H9 (cell line): ENCODE results near the gene NSMCE3. TPM values are rescaled to one million over a fixed set of nuclear protein-coding genes. Genes with fewer than 3 reads are reported as not detected.

Experiments used
- DNase-seq: peaks from one replicate; pipeline ENCODE4 v3.0.0-alpha.2; 2017
- H2AFZ ChIP-seq: one replicate; pipeline ENCODE4 v1.6.1; 2013; ENCODE audit warnings: mild to moderate bottlenecking, low read length, control low read depth, moderate library complexity
- H2AK5ac ChIP-seq: 2 replicates; pipeline ENCODE4 v1.6.1; 2013; ENCODE audit warnings: low read length, control low read depth, mixed read lengths; ENCODE audit not compliant: insufficient read length
- H2BK120ac ChIP-seq: one replicate; pipeline ENCODE4 v1.6.1; 2013; ENCODE audit warnings: low read depth, mild to moderate bottlenecking, low read length, control low read depth, inconsistent platforms; ENCODE audit not compliant: poor library complexity, severe bottlenecking
- H2BK12ac ChIP-seq: 2 replicates; pipeline ENCODE4 v1.6.1; 2013; ENCODE audit warnings: low read length, control low read depth, mixed read lengths, low read depth; ENCODE audit not compliant: insufficient read length
- H2BK15ac ChIP-seq: 2 replicates; pipeline ENCODE4 v1.6.1; 2013; ENCODE audit warnings: low read depth, low read length, control low read depth
- H2BK20ac ChIP-seq: one replicate; pipeline ENCODE4 v1.6.1; 2013; ENCODE audit warnings: low read depth, mild to moderate bottlenecking, low read length, control low read depth, inconsistent platforms; ENCODE audit not compliant: poor library complexity, severe bottlenecking
- H2BK5ac ChIP-seq: 2 replicates; pipeline ENCODE4 v1.6.1; 2013; ENCODE audit warnings: low read length, control low read depth, mixed read lengths; ENCODE audit not compliant: insufficient read length
- H3K14ac ChIP-seq: 2 replicates; pipeline ENCODE4 v1.6.1; 2013; ENCODE audit warnings: low read length, control low read depth; ENCODE audit not compliant: insufficient read depth
- H3K18ac ChIP-seq: 2 replicates; pipeline ENCODE4 v1.6.1; 2013; ENCODE audit warnings: low read depth, mild to moderate bottlenecking, mixed read lengths, low read length, control low read depth; ENCODE audit not compliant: insufficient read length
- H3K23ac ChIP-seq: 2 replicates; pipeline ENCODE4 v1.6.1; 2013; ENCODE audit warnings: low read length, control low read depth, mixed read lengths, low read depth; ENCODE audit not compliant: insufficient read length
- H3K23me2 ChIP-seq: 2 replicates; pipeline ENCODE4 v1.6.1; 2013; ENCODE audit warnings: low read depth, mild to moderate bottlenecking, mixed read lengths, low read length, control low read depth; ENCODE audit not compliant: insufficient read length, poor library complexity, severe bottlenecking
- H3K27ac ChIP-seq: 2 replicates; pipeline ENCODE4 v1.5.1; 2013; ENCODE audit warnings: low read length, control low read depth, mixed read lengths, low read depth; ENCODE audit not compliant: insufficient read length
- H3K27me3 ChIP-seq: 2 replicates; pipeline ENCODE4 v1.6.1; 2013; ENCODE audit warnings: low read length, control low read depth, inconsistent platforms; ENCODE audit not compliant: insufficient read depth
- H3K4ac ChIP-seq: 2 replicates; pipeline ENCODE4 v1.6.1; 2013; ENCODE audit warnings: low read depth, mild to moderate bottlenecking, control low read depth, inconsistent platforms, low read length, moderate library complexity
- H3K4me1 ChIP-seq: 2 replicates; pipeline ENCODE4 v1.6.1; 2013; ENCODE audit warnings: low read length, control low read depth, inconsistent platforms; ENCODE audit not compliant: insufficient read depth
- H3K4me2 ChIP-seq: 2 replicates; pipeline ENCODE4 v1.6.1; 2013; ENCODE audit warnings: low read length, control low read depth, mixed read lengths; ENCODE audit not compliant: insufficient read length, insufficient read depth
- H3K56ac ChIP-seq: 2 replicates; pipeline ENCODE4 v1.6.1; 2013; ENCODE audit warnings: low read depth, mild to moderate bottlenecking, mixed read lengths, low read length, control low read depth; ENCODE audit not compliant: insufficient read length
- H3K79me1 ChIP-seq: 2 replicates; pipeline ENCODE4 v1.6.1; 2013; ENCODE audit warnings: low read depth, mild to moderate bottlenecking, moderate library complexity, low read length, control low read depth, inconsistent platforms; ENCODE audit not compliant: insufficient read depth, poor library complexity, severe bottlenecking
- H3K79me2 ChIP-seq: 2 replicates; pipeline ENCODE4 v1.6.1; 2013; ENCODE audit warnings: low read length, control low read depth, inconsistent platforms; ENCODE audit not compliant: insufficient read depth
- H3K9ac ChIP-seq: 2 replicates; pipeline ENCODE4 v1.6.1; 2013; ENCODE audit warnings: low read length, control low read depth, mixed read lengths; ENCODE audit not compliant: insufficient read length; ENCODE audit errors: extremely low read depth
- H3K9me3 ChIP-seq: one replicate; pipeline ENCODE4 v1.6.1; 2013; ENCODE audit warnings: low read depth, low read length, inconsistent platforms; ENCODE audit not compliant: control insufficient read depth
- H3T11ph ChIP-seq: one replicate; pipeline ENCODE4 v1.6.1; 2013; ENCODE audit warnings: mild to moderate bottlenecking, low read length, control low read depth, inconsistent platforms
- H4K20me1 ChIP-seq: one replicate; pipeline ENCODE4 v1.6.1; 2013; ENCODE audit not compliant: control insufficient read depth, insufficient read length, insufficient read depth
- H4K5ac ChIP-seq: 2 replicates; pipeline ENCODE4 v1.6.1; 2013; ENCODE audit warnings: low read depth, mild to moderate bottlenecking, mixed read lengths, low read length, control low read depth; ENCODE audit not compliant: insufficient read length
- H4K8ac ChIP-seq: replicated peaks from 2 replicates; pipeline ENCODE4 v1.6.1; 2013; ENCODE audit warnings: low read length, control low read depth, mixed read lengths, low read depth; ENCODE audit not compliant: insufficient read length
- H4K91ac ChIP-seq: 2 replicates; pipeline ENCODE4 v1.6.1; 2013; ENCODE audit warnings: low read depth, mild to moderate bottlenecking, moderate library complexity, mixed read lengths, low read length, control low read depth; ENCODE audit not compliant: insufficient read length
- H3K27ac Mint-ChIP-seq, 3 experiments: 2 replicates in 2 of 3; 3 replicates in 1 of 3; pipeline ENCODE4 v1.8.0; 2020 to 2021; ENCODE audit warnings: mixed read lengths in 3 of 3, mild to moderate bottlenecking in 1 of 3, moderate library complexity in 1 of 3
- H3K27me3 Mint-ChIP-seq: 2 replicates; pipeline ENCODE4 v1.8.0; 2021; ENCODE audit warnings: low read depth, mild to moderate bottlenecking, moderate library complexity, mixed read lengths
- H3K36me3 Mint-ChIP-seq, 3 experiments: 2 replicates in 2 of 3; 3 replicates in 1 of 3; pipeline ENCODE4 v1.8.0; 2020 to 2021; ENCODE audit warnings: low read depth in 3 of 3, mixed read lengths in 3 of 3; ENCODE audit not compliant: insufficient read depth in 1 of 3
- H3K4me1 Mint-ChIP-seq, 2 experiments: 2 replicates each; pipeline ENCODE4 v1.8.0; 2020; ENCODE audit warnings: mixed read lengths in 2 of 2
- H3K4me3 Mint-ChIP-seq, 2 experiments: 2 replicates in 1 of 2; 3 replicates in 1 of 2; pipeline ENCODE4 v1.8.0; 2020 to 2021; ENCODE audit warnings: mild to moderate bottlenecking in 2 of 2, mixed read lengths in 2 of 2, moderate library complexity in 1 of 2
- H3K9me3 Mint-ChIP-seq, 2 experiments: 2 replicates in 1 of 2; 3 replicates in 1 of 2; pipeline ENCODE4 v1.8.0; 2020; ENCODE audit warnings: mild to moderate bottlenecking in 2 of 2, mixed read lengths in 2 of 2, moderate library complexity in 1 of 2
- WGBS: extraction: QIAGEN DNeasy Blood & Tissue Kit; methylation state at CpG from one replicate; pipeline ENCODE4 v1.1.7; 2013; ENCODE audit warnings: missing lambda C conversion rate, low lambda C conversion rate, mixed read lengths; ENCODE audit not compliant: insufficient read length; ENCODE audit errors: extremely low coverage; 5-methylcytosine and 5-hydroxymethylcytosine counted together
- total RNA-seq: library from RNA; stranded (reverse); gene quantifications from 2 replicates; pipeline ENCODE4 v1.2.1, GENCODE V29; 2021
- TF ChIP-seq, protein P1 (sequence below): fragments of 200-600 bp; sonication (generic); conservative IDR thresholded peaks from 3 replicates; pipeline ENCODE4 v1.8.0; 2021; ENCODE audit warnings: antibody characterized with exemption, mild to moderate bottlenecking

The NSMCE3 gene
- total RNA-seq, 1 experiment from 2014 or later, result 6.9 TPM

DNA sequence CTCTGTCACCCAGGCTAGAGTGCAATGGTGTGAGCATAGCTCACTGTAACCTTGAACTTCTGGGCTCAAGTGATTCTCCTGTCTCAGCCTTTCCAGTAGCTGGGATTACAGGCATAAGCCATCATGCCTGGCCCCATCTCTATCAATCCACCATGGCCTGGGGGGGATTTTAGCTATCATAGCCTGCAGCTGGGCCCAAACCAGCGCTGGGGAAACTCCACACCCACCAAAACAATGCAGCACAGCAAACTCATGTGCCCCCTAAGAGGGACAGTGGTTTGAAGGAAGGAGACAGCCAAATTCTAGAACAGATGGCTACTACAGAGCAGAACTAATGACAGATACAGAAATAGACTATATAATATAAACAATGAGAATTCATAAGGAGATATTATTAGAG is 13.8 kb upstream of the NSMCE3 start:
- no CpG with 5 or more reads among the region's 1 CpG for WGBS
- H4K8ac ChIP-seq, result no peak overlapping the region

More for the DNA sequence above, 13.8 kb upstream of the NSMCE3 start:
- Histone ChIP-seq H3K4me2 (no peak overlapping the region), H2BK120ac (no peak overlapping the region), H4K5ac (no peak overlapping the region), H3K56ac (no peak overlapping the region), H3K4me1 (no peaks in the 10 kb centered on the region), H3K23ac (no peak overlapping the region), H4K20me1 (no peaks in the 10 kb centered on the region), H3K9ac (no peak overlapping the region), H3K27ac (no peak overlapping the region), H3K14ac (no peak overlapping the region), H3K23me2 (no peaks in the 10 kb centered on the region), H2BK5ac (no peak overlapping the region), H3K9me3 (no peaks in the 10 kb centered on the region), H3K18ac (no peak overlapping the region), H3T11ph (no peak overlapping the region), H2AK5ac (no peak overlapping the region), H3K4ac (no peak overlapping the region), H3K27me3 (no peaks in the 10 kb centered on the region), H2BK20ac (no peak overlapping the region), H2BK15ac (no peak overlapping the region), H3K79me1 (no peaks in the 10 kb centered on the region), H2BK12ac (no peak overlapping the region), H2AFZ (no peak overlapping the region), H3K79me2 (no peaks in the 10 kb centered on the region), H4K91ac (no peak overlapping the region)
- no peak overlapping the region; a peak in 1 of 7 replicates for H3K27ac Mint-ChIP-seq
- no peaks in the 10 kb centered on the region for H3K4me1 Mint-ChIP-seq
- H3K9me3 Mint-ChIP-seq, result no peaks in the 10 kb centered on the region
- TF ChIP-seq, protein P1, sequence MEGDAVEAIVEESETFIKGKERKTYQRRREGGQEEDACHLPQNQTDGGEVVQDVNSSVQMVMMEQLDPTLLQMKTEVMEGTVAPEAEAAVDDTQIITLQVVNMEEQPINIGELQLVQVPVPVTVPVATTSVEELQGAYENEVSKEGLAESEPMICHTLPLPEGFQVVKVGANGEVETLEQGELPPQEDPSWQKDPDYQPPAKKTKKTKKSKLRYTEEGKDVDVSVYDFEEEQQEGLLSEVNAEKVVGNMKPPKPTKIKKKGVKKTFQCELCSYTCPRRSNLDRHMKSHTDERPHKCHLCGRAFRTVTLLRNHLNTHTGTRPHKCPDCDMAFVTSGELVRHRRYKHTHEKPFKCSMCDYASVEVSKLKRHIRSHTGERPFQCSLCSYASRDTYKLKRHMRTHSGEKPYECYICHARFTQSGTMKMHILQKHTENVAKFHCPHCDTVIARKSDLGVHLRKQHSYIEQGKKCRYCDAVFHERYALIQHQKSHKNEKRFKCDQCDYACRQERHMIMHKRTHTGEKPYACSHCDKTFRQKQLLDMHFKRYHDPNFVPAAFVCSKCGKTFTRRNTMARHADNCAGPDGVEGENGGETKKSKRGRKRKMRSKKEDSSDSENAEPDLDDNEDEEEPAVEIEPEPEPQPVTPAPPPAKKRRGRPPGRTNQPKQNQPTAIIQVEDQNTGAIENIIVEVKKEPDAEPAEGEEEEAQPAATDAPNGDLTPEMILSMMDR, result no peak
- H3K36me3 Mint-ChIP-seq, result no peaks in the 10 kb centered on the region
- no peaks in the 10 kb centered on the region for H3K27me3 Mint-ChIP-seq
- DNase-seq, result no peak
- H3K4me3 Mint-ChIP-seq, result no peak overlapping the region
